Liver (tissue), 9 donors: ENCODE results near the gene SAFB. TPM values are rescaled to one million over a fixed set of nuclear protein-coding genes. Genes with fewer than 3 reads are reported as not detected.

Source experiments
- DNase-seq: peaks from one replicate; pipeline ENCODE4 v3.0.0-alpha.2; 2017; ENCODE audit warnings: low spot score
- H3K27ac ChIP-seq, 2 donors: one replicate each; pipeline ENCODE4 v1.7.0; 2013; ENCODE audit warnings: inconsistent platforms in 2 of 2, low read length in 2 of 2, control low read depth in 1 of 2, low read depth in 1 of 2, mild to moderate bottlenecking in 1 of 2
- H3K27me3 ChIP-seq, 4 donors: one replicate each; pipeline versions ENCODE4 v1.6.1 to v1.7.0; 2013; ENCODE audit warnings: low read length in 3 of 4, inconsistent platforms in 1 of 4, mild to moderate bottlenecking in 1 of 4, moderate library complexity in 1 of 4; ENCODE audit not compliant: control insufficient read depth in 4 of 4, insufficient read depth in 4 of 4
- H3K36me3 ChIP-seq, 4 donors: one replicate each; pipeline versions ENCODE4 v1.6.1 to v1.7.0; 2013; ENCODE audit warnings: low read length in 3 of 4, mild to moderate bottlenecking in 3 of 4, low read depth in 1 of 4, moderate library complexity in 1 of 4; ENCODE audit not compliant: control insufficient read depth in 4 of 4, insufficient read depth in 3 of 4
- H3K4me1 ChIP-seq, 4 donors: one replicate each; pipeline versions ENCODE4 v1.6.1 to v1.7.0; 2013; ENCODE audit warnings: low read length in 3 of 4, mild to moderate bottlenecking in 3 of 4, moderate library complexity in 1 of 4; ENCODE audit not compliant: control insufficient read depth in 4 of 4, insufficient read depth in 4 of 4
- H3K4me3 ChIP-seq, 3 donors: one replicate each; pipeline versions ENCODE4 v1.6.1 to v1.7.0; 2013; ENCODE audit warnings: low read length in 3 of 3, control low read depth in 1 of 3, low read depth in 1 of 3, mild to moderate bottlenecking in 1 of 3
- H3K9ac ChIP-seq, 2 donors: one replicate each; pipeline ENCODE4 v1.7.0; 2013; ENCODE audit warnings: low read length in 2 of 2, mild to moderate bottlenecking in 2 of 2, moderate library complexity in 2 of 2, control low read depth in 1 of 2, low read depth in 1 of 2
- H3K9me3 ChIP-seq, 4 donors: one replicate each; pipeline versions ENCODE4 v1.6.1 to v1.7.0; 2013; ENCODE audit warnings: low read length in 3 of 4; ENCODE audit not compliant: control insufficient read depth in 4 of 4
- ATF3 ChIP-seq: IDR thresholded peaks from 2 replicates; pipeline ENCODE4 v1.6.1; 2016; ENCODE audit warnings: antibody characterized with exemption
- EGR1 ChIP-seq, 2 donors: IDR thresholded peaks; 2 replicates each; pipeline ENCODE4 v1.6.1; 2016 to 2018; ENCODE audit warnings: antibody characterized with exemption in 2 of 2, low read depth in 2 of 2
- FOXA1 ChIP-seq: IDR thresholded peaks from 2 replicates; pipeline ENCODE4 v1.6.1; 2016; ENCODE audit warnings: antibody characterized with exemption
- HNF4A ChIP-seq, 2 donors: conservative IDR thresholded peaks; 2 replicates each; pipeline ENCODE4 v1.6.1; 2016; ENCODE audit warnings: antibody characterized with exemption in 2 of 2, mild to moderate bottlenecking in 2 of 2
- JUND ChIP-seq, 2 donors: IDR thresholded peaks; 2 replicates each; pipeline ENCODE4 v1.6.1; 2016; ENCODE audit warnings: antibody characterized with exemption in 2 of 2
- NR2F2 ChIP-seq: IDR thresholded peaks from 2 replicates; pipeline ENCODE4 v1.6.1; 2016; ENCODE audit warnings: antibody characterized with exemption
- RAD21 ChIP-seq, 2 donors: IDR thresholded peaks; 2 replicates each; pipeline ENCODE4 v1.6.1; 2016; ENCODE audit warnings: antibody characterized with exemption in 2 of 2, mild to moderate bottlenecking in 2 of 2
- REST ChIP-seq: IDR thresholded peaks from 2 replicates; pipeline ENCODE4 v1.6.1; 2016; ENCODE audit warnings: antibody characterized with exemption, mild to moderate bottlenecking
- RXRA ChIP-seq, 2 donors: IDR thresholded peaks; 2 replicates each; pipeline ENCODE4 v1.6.1; 2017 to 2018; ENCODE audit warnings: antibody characterized with exemption in 2 of 2, mild to moderate bottlenecking in 1 of 2
- TAF1 ChIP-seq: conservative IDR thresholded peaks from 2 replicates; pipeline ENCODE4 v1.6.1; 2016; ENCODE audit warnings: antibody characterized with exemption, mild to moderate bottlenecking
- YY1 ChIP-seq: IDR thresholded peaks from 2 replicates; pipeline ENCODE4 v1.6.1; 2016; ENCODE audit warnings: antibody characterized with exemption, mild to moderate bottlenecking
- ZBTB33 ChIP-seq: IDR thresholded peaks from 2 replicates; pipeline ENCODE4 v1.6.1; 2016; ENCODE audit warnings: antibody characterized with exemption
- WGBS: extraction: QIAGEN DNeasy Blood & Tissue Kit; methylation state at CpG from one replicate; pipeline ENCODE4 v1.1.7; 2013; 5-methylcytosine and 5-hydroxymethylcytosine counted together
- polyA plus RNA-seq, 2 donors: library from polyadenylated mRNA; stranded (reverse) in 1 of 2; unstranded in 1 of 2; fragments of 200-250 nt in 1 of 2; fragments of >200 nt in 1 of 2; fragmentation: Nextera tagmentation in 1 of 2; extraction: Ambion mirVana in 1 of 2; gene quantifications; one replicate each; pipeline versions ENCODE4 v1.2.1 to v1.2.3, GENCODE V29; 2013 to 2015
- total RNA-seq, 2 donors: library from RNA; depleted of rRNA; stranded (reverse); fragments of >200 nt; gene quantifications; one replicate each; pipeline ENCODE4 v1.2.3, GENCODE V29; 2014
- donor health status: healthy.
- donor health status: healthy.
- donor health status: healthy.
- donor health status: healthy.
- donor health status: healthy.

Gene SAFB
- total and polyA plus RNA-seq, 4 donors: 16.5 to 65.0 (median 38.5) TPM

- WGBS: 82% methylated on average over 7 of the region's 7 CpGs
- Histone ChIP-seq H3K9me3 (no peaks in the 10 kb centered on the region), H3K36me3 (peaks cover 11 to 53% (median 21%) of the 10 kb centered on the region in 4 donors), H3K27me3 (no peaks in the 10 kb centered on the region), H3K27ac (no peak overlapping the region), H3K4me1 (peaks cover 6 to 21% (median 10%) of the 10 kb centered on the region in 4 donors), H3K4me3 (no peak overlapping the region), H3K9ac (no peak overlapping the region)
- DNase-seq: no peak
- no peak for TF ChIP-seq EGR1 (IDR thresholded peaks at IDR 0.05; ENCODE audit: low read depth in 2 of 2)
- no peak for TF ChIP-seq JUND (IDR thresholded peaks at IDR 0.05)
- TF ChIP-seq YY1: no peak
- TF ChIP-seq NR2F2: no peak
Observed at GRCh38 chr19:5692723-5693194, 69.9 kb downstream of the SAFB start.

- 90% methylated on average over 39 of the region's 39 CpGs for WGBS
- Histone ChIP-seq H3K9me3 (no peaks in the 10 kb centered on the region), H3K36me3 (peaks cover 11 to 58% (median 24%) of the 10 kb centered on the region in 4 donors), H3K27ac (no peak overlapping the region), H3K4me1 (peaks cover 6 to 21% (median 10%) of the 10 kb centered on the region in 4 donors), H3K27me3 (no peaks in the 10 kb centered on the region), H3K9ac (no peak overlapping the region), H3K4me3 (no peak overlapping the region)
- DNase-seq: no peak
- TF ChIP-seq YY1 (no peak), TAF1 (no peak), HNF4A (conservative IDR thresholded peaks at IDR 0.05) (no peak)
Observed at GRCh38 chr19:5693195-5694166, 70.6 kb downstream of the SAFB start.

- no peak overlapping the region for H3K4me3 ChIP-seq
- H3K36me3 ChIP-seq: peaks cover 13 to 66% (median 27%) of the 10 kb centered on the region in 4 donors
- no peak for DNase-seq
- H3K27me3 ChIP-seq: no peaks in the 10 kb centered on the region
- peaks cover 6 to 21% (median 10%) of the 10 kb centered on the region in 4 donors for H3K4me1 ChIP-seq
- H3K9ac ChIP-seq: no peak overlapping the region
- TF ChIP-seq FOXA1 (no peak), REST (no peak), HNF4A (conservative IDR thresholded peaks at IDR 0.05) (no peak), JUND (IDR thresholded peaks at IDR 0.05) (no peak), ZBTB33 (no peak), RXRA (IDR thresholded peaks at IDR 0.05) (no peak), ATF3 (no peak), RAD21 (IDR thresholded peaks at IDR 0.05) (no peak), NR2F2 (no peak)
- WGBS: 94% methylated on average over 45 of the region's 45 CpGs
- no peaks in the 10 kb centered on the region for H3K9me3 ChIP-seq
- no peak overlapping the region for H3K27ac ChIP-seq
Observed at GRCh38 chr19:5694167-5694955, 71.5 kb downstream of the SAFB start.
